Breast epithelium (tissue), 3 donors: Measurements from ENCODE around the gene MYO18B.

ENCODE experiments used
- POLR2A ChIP-seq: fragments of 450-650 bp; IDR thresholded peaks from one replicate; pipeline ENCODE4 v1.6.1; 2016; ENCODE audit warnings: antibody characterized with exemption, mild to moderate bottlenecking, moderate library complexity
- POLR2AphosphoS5 ChIP-seq, 3 donors: sonication (generic); formaldehyde crosslinking; IDR thresholded peaks; one replicate each; pipeline ENCODE4 v1.6.1; 2017; ENCODE audit warnings: antibody characterized with exemption in 3 of 3
- TF ChIP-seq, protein P1 (sequence below), 3 donors: fragments of 450-650 bp; IDR thresholded peaks; one replicate each; pipeline ENCODE4 v1.5.1; 2016 to 2017; ENCODE audit warnings: antibody characterized with exemption in 3 of 3, mild to moderate bottlenecking in 3 of 3, moderate library complexity in 3 of 3

DNA sequence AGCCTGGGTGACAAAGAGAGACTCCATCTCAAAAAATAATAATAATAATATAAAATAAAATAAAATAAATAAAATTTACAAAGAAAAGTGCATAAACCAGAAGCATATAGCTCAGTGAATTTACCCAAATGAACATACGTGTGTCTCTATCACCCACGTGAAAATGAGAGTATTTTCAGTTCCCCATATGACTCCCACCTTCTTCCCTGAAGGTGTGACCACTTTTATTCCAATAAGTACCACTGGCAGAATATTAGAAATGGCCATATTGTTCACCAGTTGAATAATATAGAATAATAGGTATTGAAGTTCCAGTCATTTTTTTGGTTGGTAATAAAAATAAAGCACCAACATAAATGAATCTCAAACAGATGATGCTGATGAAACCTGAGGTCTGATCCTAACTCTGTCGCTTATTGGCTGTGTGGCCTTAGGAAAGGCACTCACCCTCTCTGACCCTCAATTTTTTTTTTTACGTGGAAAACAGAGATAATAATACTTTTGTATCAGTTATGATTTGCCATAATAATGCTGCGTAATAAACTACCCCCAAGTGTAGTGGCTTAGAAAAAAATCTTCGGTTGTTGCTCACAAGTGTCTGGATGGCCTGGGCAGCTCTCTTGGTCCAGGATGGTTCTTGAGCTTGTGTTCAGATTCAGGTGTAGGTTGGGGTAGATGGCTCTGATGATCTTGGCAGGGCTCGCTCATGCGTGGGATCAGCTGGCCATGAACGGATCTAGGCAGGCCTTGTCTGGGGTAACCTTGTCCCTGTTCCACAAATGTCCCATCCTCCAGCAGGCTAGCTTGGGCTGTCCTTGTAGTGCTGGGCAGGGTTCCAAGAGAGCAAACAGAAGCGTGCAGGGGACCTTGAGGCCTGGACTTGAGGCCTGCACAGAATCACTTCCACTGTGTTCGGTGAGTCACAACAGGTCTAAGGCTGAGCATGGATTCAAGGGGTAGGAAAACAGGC lies 88.1 kb downstream of the MYO18B start:
- TF ChIP-seq POLR2AphosphoS5 (IDR thresholded peaks at IDR 0.05) (no peak), POLR2A (no peak)
- TF ChIP-seq, protein P1, sequence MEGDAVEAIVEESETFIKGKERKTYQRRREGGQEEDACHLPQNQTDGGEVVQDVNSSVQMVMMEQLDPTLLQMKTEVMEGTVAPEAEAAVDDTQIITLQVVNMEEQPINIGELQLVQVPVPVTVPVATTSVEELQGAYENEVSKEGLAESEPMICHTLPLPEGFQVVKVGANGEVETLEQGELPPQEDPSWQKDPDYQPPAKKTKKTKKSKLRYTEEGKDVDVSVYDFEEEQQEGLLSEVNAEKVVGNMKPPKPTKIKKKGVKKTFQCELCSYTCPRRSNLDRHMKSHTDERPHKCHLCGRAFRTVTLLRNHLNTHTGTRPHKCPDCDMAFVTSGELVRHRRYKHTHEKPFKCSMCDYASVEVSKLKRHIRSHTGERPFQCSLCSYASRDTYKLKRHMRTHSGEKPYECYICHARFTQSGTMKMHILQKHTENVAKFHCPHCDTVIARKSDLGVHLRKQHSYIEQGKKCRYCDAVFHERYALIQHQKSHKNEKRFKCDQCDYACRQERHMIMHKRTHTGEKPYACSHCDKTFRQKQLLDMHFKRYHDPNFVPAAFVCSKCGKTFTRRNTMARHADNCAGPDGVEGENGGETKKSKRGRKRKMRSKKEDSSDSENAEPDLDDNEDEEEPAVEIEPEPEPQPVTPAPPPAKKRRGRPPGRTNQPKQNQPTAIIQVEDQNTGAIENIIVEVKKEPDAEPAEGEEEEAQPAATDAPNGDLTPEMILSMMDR (IDR thresholded peaks at IDR 0.05): no peak
